CD14-positive monocyte (primary cell): Measurements from ENCODE around the gene PATL2. TPM values are rescaled to one million over a fixed set of nuclear protein-coding genes. Genes with fewer than 3 reads are reported as not detected.

Source experiments
- DNase-seq, 3 donors: peaks; one replicate each; pipeline ENCODE4 v3.0.0-alpha.2; 2011 to 2022
- H2AFZ ChIP-seq: 2 replicates; pipeline ENCODE4 v1.6.0; 2012; ENCODE audit warnings: mild to moderate bottlenecking, low read depth, low read length, inconsistent platforms; ENCODE audit not compliant: insufficient read depth, poor library complexity, severe bottlenecking
- H3K27ac ChIP-seq, 2 donors: 1 replicate in 1 of 2; 2 replicates in 1 of 2; pipeline ENCODE4 v1.5.1; 2012 to 2013; ENCODE audit warnings: low read length in 2 of 2, control low read depth in 1 of 2, inconsistent platforms in 1 of 2, low read depth in 1 of 2, mild to moderate bottlenecking in 1 of 2
- H3K27me3 ChIP-seq, 2 donors: one replicate each; pipeline versions ENCODE4 v1.6.0 to v1.6.1; 2011 to 2013; ENCODE audit warnings: low read length in 2 of 2; ENCODE audit not compliant: control insufficient read depth in 2 of 2, insufficient read depth in 2 of 2
- H3K36me3 ChIP-seq, 2 donors: replicated peaks in 1 of 2; 1 replicate in 1 of 2; 2 replicates in 1 of 2; pipeline versions ENCODE4 v1.5.1 to v1.6.1; 2012 to 2013; ENCODE audit warnings: low read length in 2 of 2, control low read depth in 1 of 2, inconsistent platforms in 1 of 2, mild to moderate bottlenecking in 1 of 2; ENCODE audit not compliant: insufficient read depth in 2 of 2, control insufficient read depth in 1 of 2
- H3K4me1 ChIP-seq, 2 donors: 1 replicate in 1 of 2; 2 replicates in 1 of 2; pipeline versions ENCODE4 v1.5.1 to v1.6.1; 2012 to 2013; ENCODE audit warnings: low read length in 2 of 2, control low read depth in 1 of 2, inconsistent platforms in 1 of 2, mild to moderate bottlenecking in 1 of 2, moderate library complexity in 1 of 2; ENCODE audit not compliant: insufficient read depth in 2 of 2, control insufficient read depth in 1 of 2
- H3K4me2 ChIP-seq: replicated peaks from 2 replicates; pipeline ENCODE3; 2012; ENCODE audit warnings: low read length, moderate library complexity, mild to moderate bottlenecking; ENCODE audit not compliant: poor library complexity, severe bottlenecking; ENCODE audit errors: extremely low read depth
- H3K4me3 ChIP-seq, 3 experiments: fragments of 200-600 bp in 1 of 3; sonication (generic) in 1 of 3; replicated peaks in 1 of 3; 1 replicate in 2 of 3; 2 replicates in 1 of 3; pipeline ENCODE4 v1.5.1; 2011 to 2013; ENCODE audit warnings: low read length in 3 of 3, mild to moderate bottlenecking in 3 of 3, control low read depth in 2 of 3, low read depth in 2 of 3, inconsistent platforms in 1 of 3, moderate library complexity in 1 of 3
- H3K79me2 ChIP-seq: 2 replicates; pipeline ENCODE4 v1.6.0; 2012; ENCODE audit warnings: mild to moderate bottlenecking, control low read depth, inconsistent platforms, low read length, moderate library complexity; ENCODE audit not compliant: insufficient read depth
- H3K9ac ChIP-seq: 2 replicates; pipeline ENCODE4 v1.6.0; 2017; ENCODE audit warnings: low read length, mild to moderate bottlenecking; ENCODE audit not compliant: insufficient read depth, poor library complexity, severe bottlenecking
- H3K9me3 ChIP-seq, 2 donors: replicated peaks in 1 of 2; 1 replicate in 1 of 2; 2 replicates in 1 of 2; pipeline versions ENCODE4 v1.5.1 to v1.6.1; 2012 to 2013; ENCODE audit warnings: low read length in 2 of 2, control low read depth in 1 of 2; ENCODE audit not compliant: control insufficient read depth in 1 of 2, insufficient read depth in 1 of 2
- H4K20me1 ChIP-seq: 2 replicates; pipeline ENCODE4 v1.6.0; 2012; ENCODE audit warnings: mild to moderate bottlenecking, low read length, control low read depth, moderate library complexity; ENCODE audit not compliant: insufficient read depth
- H3K27ac Mint-ChIP-seq, 7 donors: one replicate each; pipeline ENCODE4 v1.8.0; 2020; ENCODE audit warnings: mild to moderate bottlenecking in 7 of 7, mixed read lengths in 7 of 7, moderate library complexity in 6 of 7, inconsistent platforms in 2 of 7
- H3K27me3 Mint-ChIP-seq, 3 donors: one replicate each; pipeline ENCODE4 v1.8.0; 2021 to 2022; ENCODE audit warnings: low read depth in 3 of 3, mild to moderate bottlenecking in 3 of 3, mixed read lengths in 3 of 3, moderate library complexity in 3 of 3, inconsistent platforms in 1 of 3
- H3K36me3 Mint-ChIP-seq, 2 donors: one replicate each; pipeline ENCODE4 v1.8.0; 2020; ENCODE audit warnings: mixed read lengths in 2 of 2, inconsistent platforms in 1 of 2, mild to moderate bottlenecking in 1 of 2
- H3K4me1 Mint-ChIP-seq: one replicate; pipeline ENCODE4 v1.8.0; 2020; ENCODE audit warnings: mild to moderate bottlenecking, mixed read lengths
- H3K4me3 Mint-ChIP-seq, 2 donors: one replicate each; pipeline ENCODE4 v1.8.0; 2020; ENCODE audit warnings: mild to moderate bottlenecking in 2 of 2, mixed read lengths in 2 of 2, moderate library complexity in 1 of 2
- H3K9me3 Mint-ChIP-seq, 7 donors: one replicate each; pipeline ENCODE4 v1.8.0; 2020 to 2022; ENCODE audit warnings: mixed read lengths in 7 of 7, mild to moderate bottlenecking in 6 of 7, moderate library complexity in 6 of 7, inconsistent platforms in 2 of 7
- CTCF ChIP-seq: fragments of 200-600 bp; IDR thresholded peaks from one replicate; pipeline ENCODE4 v1.8.0; 2022; ENCODE audit warnings: antibody characterized with exemption, mild to moderate bottlenecking
- WGBS: methylation state at CpG from one replicate; pipeline ENCODE4 v1.1.5; 2013; ENCODE audit warnings: missing lambda C conversion rate; ENCODE audit not compliant: insufficient coverage; 5-methylcytosine and 5-hydroxymethylcytosine counted together
- intact Hi-C, 2 donors: fragments of 100-400 bp; cut with micrococcal nuclease; formaldehyde crosslinking; loops; one replicate each; pipeline versions ENCODE4 v1.15.0 to v1.15.1; 2023
- polyA plus RNA-seq, 3 donors: library from polyadenylated mRNA; depleted of rRNA in 1 of 3; unstranded in 2 of 3; stranded (reverse) in 1 of 3; fragments of 300-500 nt in 2 of 3; fragments of >200 nt in 1 of 3; fragmentation: Illumina TruSeq in 2 of 3; gene quantifications; 1 replicate in 2 of 3; 2 replicates in 1 of 3; pipeline ENCODE4 v1.2.3, GENCODE V29; 2012 to 2021

Gene PATL2
- polyA plus RNA-seq, 3 donors, result 1.8 to 14.4 (median 1.9) TPM

- WGBS, result no CpG with 5 or more reads among the region's 2 CpGs
- Mint-ChIP-seq H3K4me3 (peak overlapping the region in 1 of 2 donors; percentile 16), H3K36me3 (peaks cover 0 to 6% of the 10 kb centered on the region in 2 donors), H3K9me3 (peaks cover 27 to 38% (median 35%) of the 10 kb centered on the region in 7 donors), H3K27me3 (peaks cover 0 to 9% (median 5%) of the 10 kb centered on the region in 3 donors), H3K4me1 (peaks cover 15% of the 10 kb centered on the region), H3K27ac (peak overlapping the region in 1 of 7 donors; percentile 5)
- Histone ChIP-seq H3K9ac (no peak overlapping the region), H3K4me2 (no peak overlapping the region), H2AFZ (no peak overlapping the region), H3K9me3 (peaks cover 7 to 11% of the 10 kb centered on the region in 2 donors), H3K4me1 (peaks cover 6 to 13% of the 10 kb centered on the region in 2 donors), H3K4me3 (no peak overlapping the region), H3K27ac (no peak overlapping the region), H3K27me3 (no peaks in the 10 kb centered on the region), H3K36me3 (no peaks in the 10 kb centered on the region), H3K79me2 (no peaks in the 10 kb centered on the region), H4K20me1 (no peaks in the 10 kb centered on the region)
- peak; percentile 19 to 38 (median 35) for DNase-seq
- TF ChIP-seq CTCF, result no peak
- intact Hi-C loops, result no loop called here
These were observed 12.5 kb downstream of the PATL2 start for GRCh38 chr15:44698641-44699040.

GRCh38 chr15:44697014-44697413 lies 14.1 kb downstream of the PATL2 start:
- Histone ChIP-seq H2AFZ (no peak overlapping the region), H3K27me3 (no peaks in the 10 kb centered on the region), H3K9me3 (peaks cover 5 to 7% of the 10 kb centered on the region in 2 donors), H3K4me2 (no peak overlapping the region), H3K79me2 (no peaks in the 10 kb centered on the region), H3K27ac (no peak overlapping the region), H4K20me1 (no peaks in the 10 kb centered on the region), H3K36me3 (no peaks in the 10 kb centered on the region), H3K4me1 (peaks cover 6 to 13% of the 10 kb centered on the region in 2 donors), H3K9ac (no peak overlapping the region), H3K4me3 (no peak overlapping the region)
- no peak for DNase-seq
- intact Hi-C loops, result no loop called here
- no peak for TF ChIP-seq CTCF
- H3K4me3 Mint-ChIP-seq, result no peak overlapping the region
- H3K36me3 Mint-ChIP-seq, result peaks cover 0 to 2% of the 10 kb centered on the region in 2 donors
- H3K4me1 Mint-ChIP-seq, result peaks cover 15% of the 10 kb centered on the region
- H3K9me3 Mint-ChIP-seq, result peaks cover 11 to 22% (median 20%) of the 10 kb centered on the region in 7 donors
- H3K27me3 Mint-ChIP-seq, result peaks cover 0 to 9% (median 0%) of the 10 kb centered on the region in 3 donors
- peak overlapping the region in 5 of 7 donors; percentile 40 to 78 (median 56) for H3K27ac Mint-ChIP-seq
